ENCODE measurements around the gene CAPN1. TPM values are rescaled to one million over a fixed set of nuclear protein-coding genes. Genes with fewer than 3 reads are reported as not detected.

The CAPN1 gene
- total RNA-seq (100 to 1,000 TPM; 232 to 248 TPM), polyA plus RNA-seq (ENCODE audit: insufficient read length in 6 of 6) (100 to 1,000 TPM in 1 of 6 donors, 10 to 100 TPM in 5; 80.5 to 100 (median 86.0) TPM)
- long read RNA-seq, donor 1, partial matches to known transcripts = 27 of 36 reads
- long read RNA-seq, donor 1, other reads (novel, unspliced or antisense) = 9 of 36 reads
- long read RNA-seq, donor 2, partial matches to known transcripts = 27 of 37 reads
- long read RNA-seq, donor 2, other reads (novel, unspliced or antisense) = 8 of 37 reads
- long read RNA-seq, donor 3, partial matches to known transcripts = 5 of 23 reads
- long read RNA-seq, donor 3, other reads (novel, unspliced or antisense) = 17 of 23 reads
- long read RNA-seq, donor 4, partial matches to known transcripts = 31 of 93 reads
- long read RNA-seq, donor 4, other reads (novel, unspliced or antisense) = 62 of 93 reads
- long read RNA-seq, donor 5, partial matches to known transcripts = 12 of 12 reads
- long read RNA-seq, donor 5, other reads (novel, unspliced or antisense) = 0 of 12 reads
- long read RNA-seq, donor 6, partial matches to known transcripts = 0 of 9 reads
- long read RNA-seq, donor 6, other reads (novel, unspliced or antisense) = 9 of 9 reads
- long read RNA-seq, donor 7, partial matches to known transcripts = 0 of 9 reads
- long read RNA-seq, donor 7, other reads (novel, unspliced or antisense) = 9 of 9 reads
- long read RNA-seq, donor 8, partial matches to known transcripts = 0 of 1 reads
- long read RNA-seq, donor 8, other reads (novel, unspliced or antisense) = 0 of 1 reads
- long read RNA-seq, donor 9 = 0 reads
- long read RNA-seq, donor 10, partial matches to known transcripts = 32 of 67 reads
- long read RNA-seq, donor 10, other reads (novel, unspliced or antisense) = 35 of 67 reads
- long read RNA-seq, donor 11, partial matches to known transcripts = 13 of 23 reads
- long read RNA-seq, donor 11, other reads (novel, unspliced or antisense) = 8 of 23 reads
- long read RNA-seq, donor 12, partial matches to known transcripts = 8 of 15 reads
- long read RNA-seq, donor 12, other reads (novel, unspliced or antisense) = 7 of 15 reads

GRCh38 chr11:65181569-65182257 is at the start of gene CAPN1:
Gene CAPN1, plus strand, starts transcription at chr11:65181928. Its CDS starts 774 bp downstream, at chr11:65182702.
- Histone ChIP-seq H3K27me3 (no peaks in the 10 kb centered on the region), H3K4me3 (peak within 1 kb of the TSS; percentile 88 to 94), H3K4me1 (peaks cover 4 to 37% of the 10 kb centered on the region in 2 donors), H3K36me3 (peaks cover 0 to 35% of the 10 kb centered on the region in 2 donors), H3K27ac (peak within 1 kb of the TSS; percentile 73 to 92), H3K9me3 (no peaks in the 10 kb centered on the region)
- intact Hi-C loops (cut with DNase I) = no loop called here
- ATAC-seq (peak; percentile 80), DNase-seq (peak; percentile 42 to 92 (median 78))
- no peak for TF ChIP-seq CTCF (IDR thresholded peaks at IDR 0.05)

GRCh38 chr11:65132238-65132987 is 49.3 kb upstream of the CAPN1 start:
- peak overlapping the region in 1 of 2 donors; percentile 13 for H3K27ac ChIP-seq
- DNase-seq = peak in 1 of 4 donors; percentile 29
- intact Hi-C loops (cut with DNase I) = no loop called here
- peak overlapping the region; percentile 84 to 98 for H3K4me3 ChIP-seq
- no peaks in the 10 kb centered on the region for H3K27me3 ChIP-seq
- peaks cover 0 to 56% of the 10 kb centered on the region in 2 donors for H3K36me3 ChIP-seq
- H3K4me1 ChIP-seq = peaks cover 16 to 32% of the 10 kb centered on the region in 2 donors
- no peak for TF ChIP-seq CTCF (IDR thresholded peaks at IDR 0.05)
- H3K9me3 ChIP-seq = no peaks in the 10 kb centered on the region
- ATAC-seq = no peak

- Histone ChIP-seq H3K9me3 (no peaks in the 10 kb centered on the region), H3K27ac (peak overlapping the region in 1 of 2 donors; percentile 98), H3K36me3 (peaks cover 0 to 48% of the 10 kb centered on the region in 2 donors), H3K27me3 (no peaks in the 10 kb centered on the region), H3K4me1 (peaks cover 16 to 32% of the 10 kb centered on the region in 2 donors), H3K4me3 (peak overlapping the region; percentile 84 to 98)
- ATAC-seq = peak; percentile 39
- intact Hi-C loops (cut with DNase I) = no loop called here
- no peak for TF ChIP-seq CTCF (IDR thresholded peaks at IDR 0.05)
- DNase-seq = peak in 2 of 4 donors; percentile 80 to 93
Measured at GRCh38 chr11:65132988-65133700, 48.6 kb upstream of the CAPN1 start.

- H3K27me3 ChIP-seq = no peaks in the 10 kb centered on the region
- intact Hi-C loops (cut with DNase I) = no loop called here
- H3K9me3 ChIP-seq = no peaks in the 10 kb centered on the region
- ATAC-seq = peak; percentile 0
- H3K4me3 ChIP-seq = peak overlapping the region; percentile 84 to 98
- DNase-seq = peak in 2 of 4 donors; percentile 40 to 46
- H3K27ac ChIP-seq = peak overlapping the region; percentile 98
- H3K36me3 ChIP-seq = peaks cover 0 to 43% of the 10 kb centered on the region in 2 donors
- no peak for TF ChIP-seq CTCF (IDR thresholded peaks at IDR 0.05)
- H3K4me1 ChIP-seq = peaks cover 16 to 32% of the 10 kb centered on the region in 2 donors
Measured at GRCh38 chr11:65133724-65134123, 48.0 kb upstream of the CAPN1 start.

Data from left lung (tissue), 14 donors.